CD4-positive, alpha-beta T cell treated with Interleukin-17A for 1 hour (primary cell): Measurements from ENCODE around the gene MOB1B.
"Not testable (repeated sequence)": the region's sequence is repeated elsewhere in the genome, so short reads cannot be mapped to it uniquely, and the experiment has no call there.

ENCODE experiments used
- DNase-seq: peaks from one replicate; pipeline ENCODE4 v3.0.0-alpha.2; 2020

The MOB1B gene

DNA sequence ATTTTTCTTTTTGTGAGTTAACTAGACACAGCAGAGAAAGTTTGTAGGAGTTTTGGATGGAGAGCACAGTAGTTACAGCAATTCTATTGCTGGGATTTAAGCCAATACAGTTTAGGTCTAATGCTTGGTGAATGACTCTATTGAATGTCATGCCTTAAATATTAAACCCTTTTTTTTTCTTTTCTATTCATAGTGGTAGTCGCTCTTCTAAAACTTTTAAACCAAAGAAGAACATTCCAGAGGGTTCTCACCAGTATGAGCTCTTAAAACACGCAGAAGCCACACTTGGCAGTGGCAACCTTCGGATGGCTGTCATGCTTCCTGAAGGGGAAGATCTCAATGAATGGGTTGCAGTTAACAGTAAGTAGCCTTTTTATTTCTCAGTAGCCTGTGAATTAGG, 56.5 kb downstream of the MOB1B start:
- DNase-seq: no peak

DNA sequence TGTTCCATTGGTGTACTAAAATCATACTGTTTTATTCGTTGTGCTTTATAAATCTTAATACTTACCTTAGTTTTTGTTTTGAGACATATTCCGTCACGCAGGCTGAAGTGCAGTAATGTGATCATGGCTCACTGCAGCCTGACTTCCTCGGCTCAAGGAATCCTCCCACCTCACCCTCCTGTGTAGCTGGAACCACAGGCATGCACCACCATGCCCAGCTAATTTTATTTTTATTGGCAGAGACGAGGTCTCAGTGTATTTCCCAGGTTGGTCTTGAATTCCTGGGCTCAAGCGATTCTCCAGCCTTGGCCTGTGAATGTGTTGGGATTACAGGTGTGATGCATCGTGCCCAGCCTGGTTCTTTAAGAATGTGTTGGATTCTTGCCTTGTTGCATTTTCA, 66.9 kb downstream of the MOB1B start:
- no peak for DNase-seq

DNA sequence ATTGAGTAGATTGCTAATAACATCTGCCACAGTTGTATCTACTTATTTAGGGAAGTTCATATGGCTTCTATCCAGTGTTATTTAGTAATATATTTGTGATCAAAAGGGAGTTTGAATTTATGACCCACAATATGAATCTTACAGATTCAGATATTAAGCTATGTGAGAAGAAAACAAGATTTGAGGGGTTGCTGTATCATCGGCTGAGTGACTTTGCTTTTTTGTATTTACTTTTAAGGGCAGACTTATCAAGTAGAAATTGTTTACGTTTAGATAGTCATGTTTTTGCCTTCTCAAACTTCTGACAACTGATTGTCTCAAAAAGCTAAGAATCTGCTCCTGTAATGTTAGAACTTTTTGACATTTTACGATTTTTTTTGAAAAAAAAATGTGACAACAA, 74.1 kb downstream of the MOB1B start:
- no peak for DNase-seq

DNA sequence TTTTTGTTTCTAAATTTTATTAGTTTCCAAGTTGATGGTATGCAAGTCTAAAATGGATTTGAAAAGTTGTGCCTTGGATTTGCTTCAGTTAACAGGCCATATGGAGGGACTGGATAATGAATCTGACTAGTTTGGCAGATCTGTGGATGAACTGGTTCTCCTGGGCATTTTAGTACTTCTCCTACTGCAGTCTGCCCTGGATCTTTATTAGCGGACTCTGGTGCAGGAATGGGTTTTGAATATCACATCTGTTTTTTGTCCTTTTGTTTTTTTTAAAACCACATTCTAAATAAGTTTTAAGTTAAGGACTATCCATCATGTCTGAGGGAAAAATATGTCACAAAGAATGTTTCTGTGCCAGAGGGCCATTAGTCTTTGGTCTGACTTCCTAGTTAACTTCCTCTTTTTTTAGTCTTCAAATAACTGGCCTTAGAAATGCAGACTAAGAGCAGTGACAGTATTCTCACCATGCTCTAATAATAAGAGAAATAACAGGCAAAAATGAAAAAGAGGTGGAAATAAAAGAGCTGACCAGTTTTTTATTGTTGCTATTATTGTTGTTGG, 77.4 kb downstream of the MOB1B start:
- DNase-seq: no peak

DNA sequence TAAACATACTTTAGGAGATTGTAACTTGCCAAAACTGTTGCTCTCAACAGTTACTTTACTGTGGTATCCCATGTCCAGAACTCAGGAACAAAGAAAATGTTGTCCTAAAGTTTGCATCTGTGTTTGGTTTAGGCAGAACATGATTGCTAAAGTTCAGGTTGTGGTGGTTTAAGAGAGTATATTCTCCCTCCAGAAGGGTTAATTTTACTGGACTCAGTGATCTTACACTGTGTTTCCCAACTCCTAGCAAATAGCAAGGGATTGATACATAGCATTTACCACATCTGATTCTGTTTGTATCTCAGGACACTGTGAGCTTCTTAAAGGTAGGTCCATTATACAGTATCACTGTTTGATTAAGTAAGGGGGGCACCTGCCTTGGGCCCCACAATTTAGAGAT, 78.0 kb downstream of the MOB1B start:
- no peak for DNase-seq

DNA sequence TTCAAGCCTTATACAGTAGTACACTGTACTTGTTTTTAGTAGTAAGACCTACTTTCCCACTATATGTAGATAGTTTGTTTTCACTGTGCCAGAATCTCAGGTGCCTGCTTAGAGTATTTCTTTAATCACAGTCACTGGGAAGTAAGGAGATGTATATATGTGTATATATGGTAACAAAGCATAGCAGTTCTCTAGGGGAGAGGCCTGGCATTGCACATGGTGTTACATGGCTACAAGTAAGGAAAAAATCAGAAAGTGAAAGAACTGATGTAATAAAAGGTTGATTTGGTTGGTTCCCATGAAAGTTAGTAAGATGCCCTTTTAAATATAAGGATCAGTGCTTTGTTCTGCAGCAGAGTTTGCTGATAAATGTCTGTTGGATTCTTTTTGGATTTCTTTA, 81.9 kb downstream of the MOB1B start:
- no peak for DNase-seq

- DNase-seq: peak; percentile 36
Measured at GRCh38 chr4:70984589-70984988, 82.4 kb downstream of the MOB1B start.

DNA sequence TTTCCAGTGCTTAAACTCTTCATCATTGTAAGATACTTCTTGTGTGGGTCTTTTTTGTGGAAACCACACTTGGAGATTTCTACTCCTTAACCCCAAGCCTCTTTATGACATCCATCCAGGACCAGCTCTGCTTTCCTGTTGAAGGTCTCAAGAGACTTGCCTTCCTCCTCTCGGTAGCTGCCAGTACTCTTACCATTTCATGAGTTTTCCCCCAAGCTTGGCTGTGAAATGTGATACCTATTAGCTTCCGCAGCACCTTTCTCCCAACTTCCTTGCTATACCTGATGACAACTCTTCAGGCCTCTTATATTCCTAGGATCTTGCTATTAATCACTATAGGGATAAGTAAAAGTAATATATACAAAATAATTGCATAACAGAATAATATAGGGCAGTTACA, 89.4 kb downstream of the MOB1B start:
- DNase-seq: no peak

DNA sequence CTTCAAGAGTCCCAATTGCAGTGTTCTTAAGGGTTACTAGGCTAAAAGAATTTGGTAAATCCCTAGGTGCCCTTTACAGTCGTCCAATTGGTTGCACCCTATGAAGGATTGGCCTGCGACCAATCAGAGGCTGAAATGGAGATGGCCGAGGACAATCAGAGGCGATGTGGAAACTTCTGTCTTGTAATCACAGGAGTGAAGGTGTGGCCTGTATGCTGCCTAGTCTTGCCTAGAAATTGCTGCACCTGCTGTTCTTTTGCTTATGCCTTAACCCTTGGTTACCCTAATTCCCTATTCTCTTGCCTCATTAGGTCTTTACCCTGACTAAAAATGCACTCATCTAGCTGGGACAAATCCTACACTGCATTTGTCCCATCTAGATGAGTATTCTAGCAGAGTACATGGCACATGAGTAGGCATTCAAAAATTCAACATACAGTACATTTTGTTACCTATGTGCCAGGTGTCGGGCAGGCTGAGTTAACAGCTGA, 90.3 kb downstream of the MOB1B start:
- DNase-seq: no peak

DNA sequence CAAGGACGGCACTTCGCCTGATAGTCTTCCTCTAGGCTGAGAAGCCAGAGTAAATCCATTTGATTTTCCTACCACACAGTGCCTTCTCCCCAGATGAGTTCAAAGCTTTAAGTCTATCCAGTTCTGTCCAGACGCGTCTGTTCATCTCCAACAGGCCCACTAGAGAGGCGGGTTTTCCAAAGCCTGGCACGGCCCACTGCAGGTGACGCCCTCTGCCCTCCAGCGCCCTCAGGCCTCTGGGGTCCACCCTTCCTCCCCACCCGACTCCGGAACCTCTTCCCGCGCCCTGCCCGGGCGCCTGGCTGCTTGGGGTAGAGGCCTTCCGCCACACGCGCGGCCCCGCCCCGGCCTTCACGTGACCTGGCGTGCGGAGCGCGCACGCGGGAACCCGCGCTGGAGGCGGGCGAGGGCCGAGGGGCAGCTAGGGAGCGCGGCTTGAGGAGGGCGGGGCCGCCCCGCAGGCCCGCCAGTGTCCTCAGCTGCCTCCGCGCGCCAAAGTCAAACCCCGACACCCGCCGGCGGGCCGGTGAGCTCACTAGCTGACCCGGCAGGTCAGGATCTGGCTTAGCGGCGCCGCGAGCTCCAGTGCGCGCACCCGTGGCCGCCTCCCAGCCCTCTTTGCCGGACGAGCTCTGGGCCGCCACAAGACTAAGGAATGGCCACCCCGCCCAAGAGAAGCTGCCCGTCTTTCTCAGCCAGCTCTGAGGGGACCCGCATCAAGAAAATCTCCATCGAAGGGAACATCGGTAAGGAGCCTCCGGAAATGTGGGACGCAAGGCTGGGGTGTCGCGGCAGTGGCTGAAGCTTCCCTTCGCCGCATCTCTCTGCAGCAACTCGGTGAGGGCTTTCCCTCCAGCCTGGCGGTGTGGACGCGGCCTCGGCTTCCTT, 91.3 kb downstream of the MOB1B start, which contains the start of gene DCK:
Gene DCK (plus strand): TSS at position 469 of the 888 bp plus-strand sequence. CDS start 187 bp downstream, at position 656.
- DNase-seq: peak; percentile 84

GRCh38 chr4:70994069-70994366, 91.8 kb downstream of the MOB1B start:
- DNase-seq: no peak

GRCh38 chr4:70994387-70995099, 92.4 kb downstream of the MOB1B start:
- DNase-seq: peak; percentile 24

DNA sequence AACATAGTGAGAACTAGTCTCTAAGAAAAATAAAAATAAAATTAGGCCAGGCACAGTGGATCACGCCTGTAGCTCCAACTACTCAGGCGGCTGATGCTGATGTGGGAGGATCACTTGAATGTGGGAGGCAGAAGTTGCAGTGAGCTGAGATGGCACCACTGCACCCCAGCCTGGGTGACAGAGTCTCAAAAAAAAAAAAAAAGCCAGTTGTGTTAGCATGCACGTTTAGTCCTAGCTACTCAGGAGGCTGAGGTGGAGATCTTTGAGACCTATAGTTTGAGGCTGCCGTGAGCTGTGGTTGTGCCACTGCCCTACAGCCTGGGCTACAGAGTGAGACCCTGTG, 93.8 kb downstream of the MOB1B start:
- DNase-seq: no peak

DNA sequence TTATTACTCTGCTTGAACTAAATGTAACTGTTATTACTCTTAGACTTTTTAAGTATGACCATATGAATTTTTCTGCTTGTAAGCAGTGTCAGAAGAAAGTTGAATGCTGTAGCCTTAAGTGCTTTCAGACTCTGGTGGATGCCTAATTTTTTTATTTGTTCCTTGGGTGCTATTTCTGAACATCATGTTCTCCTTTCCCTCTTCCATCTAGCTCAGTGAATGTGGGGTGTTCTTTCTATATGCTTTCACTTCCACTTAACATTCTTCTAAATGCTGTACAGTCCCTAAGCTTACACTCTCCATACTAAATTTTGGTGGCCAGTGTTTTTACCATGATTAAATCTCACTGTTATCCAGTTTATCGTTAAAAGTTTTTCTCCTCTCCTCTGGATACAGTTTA, 94.9 kb downstream of the MOB1B start:
- DNase-seq: no peak

- DNase-seq: no peak
Measured at GRCh38 chr4:70997546-70997945, 95.4 kb downstream of the MOB1B start.

GRCh38 chr4:70999639-71000038, 97.5 kb downstream of the MOB1B start:
- not testable (repeated sequence) for DNase-seq

DNA sequence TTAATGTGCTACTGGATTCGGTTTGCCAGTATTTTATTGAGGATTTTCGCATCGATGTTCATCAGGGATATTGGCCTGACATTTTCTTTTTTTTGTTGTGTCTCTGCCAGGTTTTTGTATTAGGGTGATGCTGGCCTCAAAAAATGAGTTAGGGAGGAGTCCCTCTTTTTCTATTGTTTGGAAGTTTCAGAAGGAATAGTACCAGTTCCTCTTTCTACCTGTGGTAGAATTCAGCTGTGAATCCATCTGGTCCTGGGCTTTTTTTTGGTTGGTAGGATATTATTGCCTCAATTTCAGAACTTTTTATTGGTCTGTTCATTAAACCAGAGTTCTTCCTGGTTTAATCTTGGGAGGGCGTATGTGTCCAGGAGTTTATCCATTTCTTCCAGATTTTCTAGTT, 99.2 kb downstream of the MOB1B start:
- DNase-seq: not testable (repeated sequence)

DNA sequence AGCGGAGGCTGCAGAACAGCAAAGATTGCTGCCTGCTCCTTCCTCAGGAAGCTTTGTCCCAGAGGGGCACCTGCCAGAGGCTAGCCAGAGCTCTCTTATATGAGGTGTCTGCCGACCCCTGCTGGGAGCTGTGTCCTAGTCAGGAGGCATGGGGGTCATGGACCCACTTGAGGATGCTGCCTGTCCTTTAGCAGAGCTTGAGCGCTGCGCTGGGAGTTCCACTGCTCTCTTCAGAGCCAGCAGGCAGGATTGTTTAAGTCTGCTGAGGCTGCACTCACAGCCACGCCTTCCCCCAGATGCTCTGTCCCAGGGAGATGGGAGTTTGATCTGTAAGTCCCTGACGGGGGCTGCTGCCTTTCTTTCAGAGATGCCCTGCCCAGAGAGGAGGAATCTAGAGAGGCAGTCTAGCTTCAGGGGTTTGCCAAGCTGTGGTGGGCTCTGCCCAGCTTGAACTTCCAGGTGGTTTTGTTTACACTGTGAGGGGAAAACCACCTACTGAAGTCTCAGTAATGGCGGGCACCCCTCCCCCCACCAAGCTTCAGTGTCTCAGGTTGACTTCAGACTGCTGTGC, 102.2 kb downstream of the MOB1B start:
- peak; percentile 65 for DNase-seq

GRCh38 chr4:71005025-71005424, 102.9 kb downstream of the MOB1B start:
- not testable (repeated sequence) for DNase-seq

GRCh38 chr4:71006203-71006907, 104.2 kb downstream of the MOB1B start:
- peak; percentile 30 for DNase-seq

- DNase-seq: no peak
Measured at GRCh38 chr4:71008196-71008595, 106.0 kb downstream of the MOB1B start.

GRCh38 chr4:71009086-71009485, 106.9 kb downstream of the MOB1B start:
- no peak for DNase-seq
